GM21447 (cell line): ENCODE results near the gene ZFR2.
"Not testable (repeated sequence)": the region's sequence is repeated elsewhere in the genome, so short reads cannot be mapped to it uniquely, and the experiment has no call there.

ENCODE experiments used
- ATAC-seq: cut with Tn5 transposase; IDR thresholded peaks from one replicate; pipeline ENCODE4 v1.9.1; 2021; ENCODE audit not compliant: unreplicated experiment

Gene ZFR2

DNA sequence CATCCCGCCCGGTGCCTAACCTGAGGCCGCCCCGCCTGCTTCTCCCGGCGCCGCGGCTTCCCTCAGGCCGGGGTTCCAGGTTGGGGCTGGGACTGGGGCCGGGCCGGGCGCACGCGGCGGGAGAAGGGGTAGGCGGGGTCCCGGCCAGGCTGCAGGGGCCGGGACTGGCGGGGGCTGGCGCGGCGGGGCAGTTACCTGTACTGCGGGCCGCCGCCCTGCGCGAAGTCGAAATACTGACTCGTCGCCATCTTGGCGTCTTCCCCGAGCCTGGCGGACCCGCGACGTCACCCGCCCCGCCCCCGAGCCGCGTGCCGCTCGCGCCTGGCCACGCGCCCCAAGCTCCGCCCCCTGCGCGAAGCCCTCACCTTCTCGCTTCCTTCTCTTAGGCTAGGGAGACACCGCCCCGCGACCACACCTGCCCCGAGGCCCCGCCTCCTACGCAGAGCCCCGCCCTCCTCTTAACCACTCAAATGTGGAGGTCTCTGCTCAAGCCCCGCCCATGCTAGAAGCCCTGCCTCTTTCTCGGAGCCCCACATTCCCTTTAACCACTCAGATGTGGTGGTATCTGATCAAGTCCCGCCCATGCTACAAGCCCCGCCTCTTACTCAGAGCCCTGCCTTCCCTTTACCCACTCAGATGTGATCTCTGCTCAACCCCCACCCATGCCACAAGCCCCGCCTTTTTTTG lies at the start of gene ZFR2:
Gene ZFR2 (minus strand): TSS at position 269 of the 687 bp plus-strand sequence. CDS start 21 bp downstream, at position 248.
- ATAC-seq: no peak

DNA sequence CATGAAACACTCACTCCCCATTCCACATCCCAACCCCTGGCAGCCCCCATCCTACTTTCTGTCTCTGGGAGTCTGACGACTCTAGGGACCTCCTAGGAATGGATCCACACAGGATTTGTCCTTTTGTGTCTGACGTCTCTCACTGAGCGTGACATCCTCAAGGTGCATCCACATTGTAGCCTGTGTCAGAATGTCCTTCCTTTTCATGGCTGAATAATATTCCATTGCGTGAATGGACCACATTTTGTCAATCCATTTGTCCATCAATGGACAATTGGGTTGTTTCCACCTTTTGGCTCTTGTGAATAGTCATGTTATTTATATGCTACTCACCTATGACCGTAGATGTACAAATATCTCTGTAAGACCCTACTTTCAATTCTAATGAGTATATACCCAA lies 47.2 kb upstream of the ZFR2 start:
- ATAC-seq: no peak

DNA sequence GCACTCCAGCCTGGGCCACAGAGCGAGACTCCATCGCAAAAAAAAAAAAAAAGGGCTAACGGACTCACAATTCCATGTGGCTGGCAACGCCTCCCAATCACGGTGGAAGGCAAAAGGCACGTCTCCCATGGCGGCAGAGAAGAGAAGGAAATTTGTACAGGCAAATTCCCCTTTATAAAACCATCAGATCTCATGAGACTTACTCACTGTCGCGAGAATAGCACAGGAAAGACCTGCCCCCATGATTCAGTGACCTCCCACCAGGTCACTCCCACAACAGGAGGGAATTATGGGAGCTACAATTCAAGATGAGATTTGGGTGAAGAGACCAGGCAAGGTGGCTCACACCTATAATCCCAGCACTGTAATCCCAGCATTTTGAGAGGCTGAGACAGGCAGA lies 45.4 kb upstream of the ZFR2 start:
- no peak for ATAC-seq

DNA sequence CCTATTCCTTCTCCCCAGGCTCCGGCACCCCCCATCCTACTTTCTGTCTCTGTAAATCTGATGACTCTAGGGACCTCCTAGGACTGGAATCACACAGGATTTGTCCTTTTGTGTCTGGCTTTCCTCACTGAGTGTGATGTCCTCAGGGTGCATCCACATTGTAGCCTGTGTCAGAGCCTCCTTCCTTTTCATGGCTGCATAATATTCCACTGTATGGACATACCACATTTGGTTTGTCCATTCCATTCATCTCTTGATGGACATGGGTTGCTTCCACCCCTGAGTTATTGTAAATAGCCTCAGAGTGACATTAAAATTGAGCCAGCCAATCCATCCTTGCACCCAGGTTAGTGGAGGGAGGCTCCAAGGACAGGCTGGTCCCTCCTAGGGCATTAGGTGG lies 41.3 kb upstream of the ZFR2 start:
- no peak for ATAC-seq

DNA sequence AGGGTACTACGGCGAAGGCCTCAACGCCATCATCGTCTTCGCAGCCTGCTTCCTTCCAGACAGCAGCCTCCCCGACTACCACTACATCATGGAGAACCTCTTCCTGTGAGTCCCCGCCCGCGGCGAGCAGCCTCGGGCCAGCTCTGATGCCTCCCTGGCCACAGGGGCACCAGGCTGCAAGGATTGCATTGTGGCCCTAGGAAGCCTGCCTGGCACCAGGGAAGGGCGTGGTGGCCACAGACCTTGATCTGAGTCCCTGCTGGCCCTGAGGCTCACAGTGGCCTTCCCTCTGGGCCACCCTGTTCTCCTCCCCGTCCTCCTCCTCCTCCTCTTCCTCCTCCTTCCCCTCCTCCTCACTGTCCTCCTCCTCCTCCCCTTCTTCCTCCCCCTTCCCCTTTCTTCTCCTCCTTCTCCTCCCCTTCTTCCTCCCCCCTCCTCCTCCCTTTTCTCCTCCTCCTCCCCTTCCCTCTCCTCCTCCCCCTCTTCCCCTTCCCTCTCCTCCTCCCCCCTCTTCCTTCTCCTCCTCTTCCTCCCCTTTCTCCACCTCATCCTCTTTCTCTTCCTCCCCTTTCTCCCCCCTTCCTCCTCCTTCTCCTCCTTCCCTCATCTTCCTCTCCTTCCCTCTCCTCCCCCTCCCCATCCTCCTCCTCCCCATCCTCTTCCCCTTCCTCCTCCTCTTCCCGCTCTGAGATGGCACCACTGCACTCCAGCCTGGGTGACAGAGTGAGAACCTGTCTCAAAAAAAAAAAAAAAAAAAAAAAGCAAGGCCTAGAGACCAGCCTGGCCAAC lies 39.6 kb upstream of the ZFR2 start:
- ATAC-seq: no peak

DNA sequence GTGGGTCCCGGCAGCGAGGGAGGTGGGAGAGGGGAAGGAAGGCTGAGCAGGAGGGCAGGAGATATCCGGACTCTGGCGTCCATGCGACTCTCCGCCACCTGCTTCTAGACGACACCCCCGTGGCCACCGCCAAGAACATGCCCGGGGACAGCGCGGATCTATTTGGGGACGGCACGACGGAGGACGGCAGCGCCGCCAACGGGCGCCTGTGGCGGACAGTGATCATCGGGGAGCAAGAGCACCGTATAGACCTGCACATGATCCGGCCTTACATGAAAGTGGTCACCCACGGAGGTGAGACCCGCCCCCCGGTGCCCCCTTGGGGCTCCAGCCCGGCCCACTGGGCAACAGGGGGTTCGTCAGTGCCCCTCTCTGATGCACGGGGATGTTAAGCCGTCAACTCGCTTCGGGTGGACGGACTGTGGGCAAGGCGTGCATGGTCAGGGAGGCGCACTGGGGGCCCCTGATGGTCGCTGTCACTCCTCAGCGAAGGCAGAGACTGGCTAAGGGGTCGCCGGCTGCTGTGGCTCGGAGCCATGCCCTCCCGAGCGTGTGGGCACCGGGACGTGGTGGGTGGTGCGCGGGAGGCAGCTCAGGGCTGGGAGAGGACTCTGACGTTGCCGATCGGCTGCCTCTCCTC lies 38.9 kb upstream of the ZFR2 start:
- no peak for ATAC-seq

DNA sequence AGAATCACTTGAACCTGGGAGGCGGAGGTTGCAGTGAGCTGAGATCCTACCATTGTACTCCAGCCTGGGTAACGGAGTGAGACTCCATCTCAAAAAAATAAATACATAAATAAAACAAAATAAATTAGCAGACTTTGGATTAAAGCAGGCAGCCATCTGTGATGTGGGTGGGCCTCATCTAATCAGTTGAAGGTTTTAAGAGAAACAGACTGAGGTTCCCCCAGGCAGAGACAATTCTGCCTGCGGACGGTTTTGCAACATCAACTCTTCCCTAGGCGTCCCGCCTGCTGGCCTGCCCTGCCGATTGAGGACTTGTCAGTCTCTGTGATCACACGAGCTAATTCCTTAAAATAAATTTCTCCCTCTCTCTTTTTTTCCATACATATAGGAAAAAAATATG lies 35.4 kb upstream of the ZFR2 start:
- no peak for ATAC-seq

DNA sequence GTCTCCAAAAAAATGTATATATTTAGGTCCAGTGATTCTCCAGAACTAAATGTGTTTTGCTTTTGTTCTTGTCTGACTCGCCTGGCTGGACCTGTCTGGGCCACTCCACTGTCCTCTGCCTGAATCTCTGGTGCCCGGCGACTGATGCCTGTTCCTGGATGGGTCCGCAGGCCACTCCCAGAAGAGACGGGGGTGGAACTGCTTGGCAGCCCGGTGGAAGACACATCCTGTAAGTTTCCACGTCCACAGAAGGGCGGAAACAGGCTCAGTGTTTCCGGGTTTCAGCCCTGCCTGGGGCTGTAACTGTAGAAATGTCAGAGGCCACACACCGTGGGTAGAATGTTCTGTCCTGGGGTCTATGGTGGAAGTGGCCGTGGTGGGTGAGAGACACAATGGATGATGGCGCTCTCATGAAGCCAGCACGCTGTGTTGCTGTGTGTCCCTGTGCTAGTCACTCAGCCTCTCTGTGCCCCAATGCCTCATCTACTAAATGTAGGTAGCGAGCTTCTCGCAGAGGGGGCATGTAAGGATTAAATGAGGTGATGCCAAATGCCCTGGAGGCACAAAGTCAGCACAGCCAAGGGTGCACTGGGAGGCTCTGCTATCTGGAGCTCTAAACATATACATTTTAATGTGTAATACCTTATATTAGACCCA lies 33.6 kb upstream of the ZFR2 start:
- ATAC-seq: no peak

DNA sequence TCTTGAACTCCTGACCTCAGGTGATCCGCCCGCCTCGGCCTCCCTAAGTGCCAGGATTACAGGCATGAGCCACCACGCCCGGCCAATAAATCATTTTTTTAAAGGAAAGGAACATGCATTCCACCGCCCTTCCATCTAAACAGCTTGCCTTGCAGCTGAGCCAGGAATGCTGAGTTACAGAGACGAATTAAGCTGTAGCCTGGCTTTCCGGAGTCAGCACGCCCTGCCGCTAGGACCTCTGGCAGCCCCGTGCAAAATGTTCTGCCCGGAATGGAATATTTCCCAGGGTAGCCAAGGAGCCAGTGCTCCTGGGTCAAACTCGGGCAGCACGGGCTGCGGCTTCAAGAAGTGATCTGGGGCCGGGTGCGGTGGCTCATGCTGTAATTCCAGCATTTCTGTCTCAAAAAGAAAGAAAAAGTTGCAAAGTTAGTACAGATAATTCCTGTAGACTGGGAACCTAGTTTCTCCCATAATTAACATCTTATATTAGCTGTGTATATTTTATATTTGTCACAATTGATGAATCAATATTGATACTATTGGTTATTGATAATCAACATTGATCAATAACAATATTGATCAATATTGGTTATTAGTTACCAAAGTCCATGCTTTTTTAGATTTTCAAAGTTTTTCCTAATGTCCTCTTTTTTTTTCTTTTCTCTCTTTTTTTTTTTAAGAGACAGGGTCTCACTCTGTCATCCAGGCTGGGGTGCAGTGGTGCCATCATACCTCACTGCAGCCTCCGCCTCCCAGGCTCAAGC lies 30.9 kb upstream of the ZFR2 start:
- no peak for ATAC-seq

DNA sequence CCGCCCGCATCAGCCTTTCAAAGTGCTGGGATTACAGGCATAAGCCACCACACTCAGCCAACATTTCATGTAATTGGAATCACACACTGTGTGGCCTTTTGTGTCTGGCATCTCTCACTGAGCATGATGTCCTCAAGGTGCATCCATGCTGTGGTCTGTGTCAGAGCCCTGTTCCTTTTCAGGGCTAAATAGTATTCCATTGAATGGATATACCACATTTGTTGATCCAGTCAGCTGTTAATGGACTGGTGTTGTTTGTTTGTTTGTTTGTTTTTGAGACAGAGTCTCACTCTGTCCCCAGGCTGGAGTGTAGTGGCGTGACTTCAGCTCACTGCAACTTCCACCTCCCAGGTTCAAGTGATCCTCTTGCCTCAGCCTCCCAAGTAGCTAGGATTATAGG lies 29.6 kb upstream of the ZFR2 start:
- ATAC-seq: no peak

DNA sequence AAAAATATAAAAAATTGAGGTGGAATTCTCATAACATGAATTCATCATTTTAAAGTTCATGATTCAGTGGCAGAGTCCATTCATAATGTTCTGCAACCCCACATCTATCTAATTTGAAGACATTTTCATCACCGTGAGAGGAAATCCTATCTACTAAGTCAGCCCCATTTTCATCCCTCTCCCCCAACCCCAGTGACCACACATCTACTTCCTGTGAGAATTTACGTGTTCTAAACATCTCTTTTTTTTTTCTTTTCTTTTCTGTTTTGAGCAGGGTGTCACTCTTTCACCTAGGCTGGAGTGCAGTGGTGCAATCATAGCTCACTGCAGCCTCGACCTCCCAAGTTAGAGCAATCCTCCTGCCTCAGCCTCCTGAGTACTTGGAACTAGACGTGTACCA lies 29.1 kb upstream of the ZFR2 start:
- ATAC-seq: no peak

DNA sequence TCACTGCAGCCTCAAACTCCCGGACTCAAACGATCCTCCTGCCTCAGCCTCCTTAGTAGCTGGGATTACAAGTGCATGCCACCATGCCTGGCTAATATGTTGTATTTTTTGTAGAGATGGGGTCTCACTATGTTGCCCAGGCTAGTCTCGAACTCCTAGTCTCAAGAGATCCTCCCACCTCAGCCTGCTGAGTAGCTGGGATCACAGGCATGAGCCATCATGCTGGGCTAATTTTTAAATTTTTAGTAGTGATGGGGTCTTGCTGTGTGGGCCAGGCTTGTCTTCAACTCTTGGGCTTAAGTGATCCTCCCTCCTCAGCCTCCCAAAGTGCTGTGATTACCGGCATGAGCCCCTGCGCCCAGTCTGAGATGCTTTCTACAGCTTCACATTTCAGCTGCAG lies 26.9 kb upstream of the ZFR2 start:
- ATAC-seq: no peak

DNA sequence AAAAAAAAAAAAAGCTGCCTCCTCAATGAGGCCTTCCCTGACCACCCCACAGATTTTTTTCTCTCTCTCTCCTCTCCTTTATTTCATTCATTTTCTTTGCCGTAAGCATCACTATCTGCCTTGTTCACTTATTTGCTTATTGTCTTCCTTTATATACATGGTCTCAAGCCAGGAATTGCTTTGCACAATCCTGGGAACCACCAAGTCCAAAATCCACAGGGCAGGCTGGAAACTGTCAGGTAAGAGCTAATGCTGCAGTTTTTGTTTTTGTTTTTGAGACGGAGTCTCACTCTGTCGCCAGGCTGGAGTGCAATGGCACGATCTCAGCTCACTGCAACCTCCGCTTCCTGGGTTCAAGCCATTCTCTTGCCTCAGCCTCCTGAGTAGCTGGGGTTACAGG lies 26.1 kb upstream of the ZFR2 start:
- not testable (repeated sequence) for ATAC-seq

DNA sequence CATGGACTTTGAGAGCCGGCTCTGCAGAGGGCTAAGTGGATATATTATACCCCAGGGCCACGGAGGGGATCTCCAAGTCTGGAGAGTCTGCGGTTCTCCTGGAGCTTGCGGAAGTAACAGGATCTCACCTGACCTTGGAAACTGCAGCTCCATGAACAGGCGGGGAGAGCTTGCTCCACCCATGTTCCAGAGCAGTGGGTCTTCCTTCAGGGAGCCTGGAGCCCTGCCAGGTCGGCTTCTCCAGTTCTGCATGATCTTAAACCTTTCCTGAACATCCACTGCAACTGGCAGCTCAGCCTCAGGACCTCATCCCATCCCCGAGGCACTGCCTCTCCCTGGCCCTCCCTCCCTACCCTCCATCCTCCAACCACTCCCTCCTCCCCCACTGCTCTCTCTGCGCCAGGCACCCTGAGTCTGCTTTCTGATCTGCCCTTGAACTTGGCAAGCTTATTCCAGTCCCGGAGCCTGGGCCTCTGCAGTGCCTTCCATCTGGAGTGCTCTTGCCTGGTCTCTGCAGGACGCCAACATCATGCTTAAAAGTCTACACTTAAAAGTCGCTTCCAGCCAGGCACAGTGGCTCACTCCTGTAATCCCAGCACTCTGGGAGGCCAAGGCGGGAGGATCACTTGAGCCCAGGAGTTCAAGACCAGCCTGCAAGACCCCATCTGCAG lies 24.8 kb upstream of the ZFR2 start:
- ATAC-seq: no peak

DNA sequence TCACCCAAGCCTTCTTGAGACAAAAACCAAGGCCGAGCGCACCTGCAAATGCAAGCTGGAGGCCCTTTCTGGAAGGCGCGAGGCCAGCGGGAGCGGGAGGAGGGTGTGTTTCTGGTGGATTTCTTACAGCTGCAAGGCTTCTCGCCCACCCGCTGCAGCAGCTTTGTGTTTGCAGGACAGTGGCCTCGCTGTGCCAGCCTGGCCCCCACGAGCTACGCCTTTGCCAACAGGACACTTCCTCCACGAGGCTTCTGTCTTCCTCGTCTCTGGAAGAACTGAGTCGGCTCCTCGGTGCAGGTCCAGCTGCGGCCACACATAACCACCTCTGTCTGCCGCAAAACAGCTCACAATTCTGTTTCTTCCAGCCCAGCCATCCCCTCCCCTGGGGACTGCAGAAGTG lies 21.8 kb upstream of the ZFR2 start:
- ATAC-seq: no peak

DNA sequence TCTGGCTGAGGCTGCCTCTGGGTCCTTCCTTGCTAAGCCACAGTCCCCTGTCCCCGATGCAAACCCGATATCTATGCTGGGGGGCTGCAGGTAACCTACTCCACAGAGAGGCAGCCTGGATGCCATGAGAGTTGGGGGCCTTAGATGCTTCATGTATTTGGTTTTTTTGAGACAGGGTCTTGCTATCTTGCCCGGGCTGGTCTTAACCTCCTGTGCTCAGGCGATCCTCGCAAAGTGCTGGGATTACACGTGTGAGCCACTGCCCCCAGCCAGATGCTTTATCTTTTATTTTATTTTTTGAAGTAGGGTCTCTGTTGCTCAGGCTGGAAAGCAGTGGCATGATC lies 13.2 kb upstream of the ZFR2 start:
- ATAC-seq: no peak

DNA sequence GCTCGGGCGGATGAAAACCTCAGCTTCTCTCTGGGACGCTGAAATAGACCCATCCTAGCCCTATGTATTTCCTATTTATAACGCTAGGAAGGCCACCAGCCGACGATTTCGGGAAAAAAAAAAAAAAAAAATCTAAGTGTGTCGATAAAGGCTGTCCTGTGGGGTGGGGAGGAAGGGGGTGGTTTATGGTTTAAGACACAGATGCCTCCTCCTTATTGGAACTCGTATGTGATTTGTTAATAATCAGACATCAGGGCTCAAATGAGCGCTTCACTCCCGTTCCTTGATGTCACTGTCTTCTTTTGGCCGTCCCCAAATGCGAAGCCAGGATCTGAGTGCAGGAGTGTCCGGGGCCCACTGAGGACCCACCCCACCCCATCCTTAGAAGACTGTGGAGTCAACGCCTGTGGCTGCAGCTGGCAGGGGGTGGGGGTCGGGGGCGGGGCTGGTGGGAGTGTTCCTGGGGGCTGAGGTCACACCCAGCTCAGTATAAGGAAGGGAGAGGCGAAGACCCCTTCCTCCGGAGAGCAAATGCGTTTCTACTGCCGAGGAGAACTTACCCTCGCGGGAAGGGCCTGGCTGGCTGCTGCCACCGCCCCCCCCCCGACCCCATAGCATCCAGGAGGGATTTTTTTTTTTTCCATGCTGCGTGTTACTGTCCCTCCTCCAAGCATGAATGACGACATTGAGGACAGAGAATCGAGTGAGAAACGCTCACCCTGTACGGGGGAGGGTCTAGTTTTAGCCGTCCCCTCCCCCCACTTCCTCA lies 12.6 kb upstream of the ZFR2 start:
- ATAC-seq: no peak

DNA sequence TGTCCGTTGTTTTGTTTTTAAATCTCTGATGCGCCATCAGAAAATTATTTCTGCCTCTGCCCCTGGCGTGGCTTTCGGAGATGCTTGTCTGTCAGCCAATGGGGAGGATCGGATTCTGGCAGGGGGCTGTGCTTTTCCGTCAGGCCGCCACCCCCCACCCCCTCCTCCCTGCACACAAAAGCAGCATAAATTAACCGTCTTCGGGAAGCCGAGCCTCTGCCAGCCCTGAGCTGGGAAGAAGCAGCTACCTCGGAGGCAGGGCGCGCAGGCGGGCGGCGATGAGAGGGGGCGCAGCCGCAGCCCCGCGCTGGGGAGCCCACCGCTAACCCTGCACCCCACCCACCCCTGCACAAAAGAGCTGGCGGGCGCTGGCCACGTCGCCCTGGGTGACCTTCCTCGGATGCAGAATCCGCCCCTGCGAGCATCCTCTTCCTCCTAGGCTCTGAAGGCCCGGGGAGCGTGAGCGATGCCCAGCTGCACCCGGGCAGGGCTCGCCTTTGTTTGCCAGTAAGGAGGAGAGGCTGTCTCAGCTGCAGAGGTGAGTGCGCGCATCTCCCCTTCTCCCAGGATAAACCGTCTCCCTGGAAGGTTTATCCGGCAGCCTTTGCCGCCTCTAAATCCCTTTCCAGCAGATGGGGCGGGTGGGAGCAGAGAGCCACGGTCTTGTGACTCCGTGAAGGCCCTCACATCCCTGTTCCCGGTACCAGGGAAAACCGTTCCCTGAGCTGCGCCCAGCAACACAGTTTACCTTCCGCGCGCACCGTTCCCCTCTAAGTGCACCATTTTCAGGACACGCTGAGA lies 11.8 kb upstream of the ZFR2 start, which contains the start of gene ATCAY:
Gene ATCAY (plus strand): TSS at position 215 of the 801 bp plus-strand sequence. CDS start 5,083 bp downstream, outside the sequence.
- ATAC-seq: no peak

DNA sequence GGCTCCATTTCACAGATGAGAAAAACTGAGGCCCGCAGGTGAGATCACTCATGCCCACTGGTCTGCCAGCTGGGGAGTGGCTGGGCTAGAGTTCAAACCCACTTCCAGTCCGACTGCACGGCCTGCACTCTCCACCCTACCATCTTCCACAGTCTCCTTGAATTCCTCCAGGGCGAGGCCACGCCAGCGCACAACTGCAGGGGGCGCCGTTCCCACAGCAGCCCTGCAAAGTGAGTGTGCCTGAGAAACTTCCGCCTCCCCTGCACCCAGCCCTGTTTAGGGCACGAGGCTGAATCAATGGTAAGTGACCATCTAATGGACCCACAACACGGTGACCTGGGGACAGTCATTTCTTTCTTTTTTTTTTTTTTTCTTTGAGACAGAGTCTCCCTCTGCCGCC lies 10.8 kb upstream of the ZFR2 start:
- ATAC-seq: no peak
